Immature natural killer cell (primary cell): ENCODE data around the gene HHATL. TPM values are rescaled to one million over a fixed set of nuclear protein-coding genes. Genes with fewer than 3 reads are reported as not detected.

Source experiments
- DNase-seq, 3 donors: peaks; one replicate each; pipeline ENCODE4 v3.0.0; 2022; ENCODE audit warnings: mixed read lengths in 1 of 3
- H3K27ac Mint-ChIP-seq, 6 donors: one replicate each; pipeline ENCODE4 v1.8.0; 2020; ENCODE audit warnings: mixed read lengths in 6 of 6, mild to moderate bottlenecking in 5 of 6, inconsistent platforms in 4 of 6, moderate library complexity in 3 of 6
- H3K27me3 Mint-ChIP-seq, 3 donors: one replicate each; pipeline ENCODE4 v1.8.0; 2020 to 2021; ENCODE audit warnings: low read depth in 3 of 3, mild to moderate bottlenecking in 3 of 3, mixed read lengths in 3 of 3, moderate library complexity in 3 of 3, inconsistent platforms in 1 of 3
- H3K36me3 Mint-ChIP-seq, 3 donors: one replicate each; pipeline ENCODE4 v1.8.0; 2020; ENCODE audit warnings: mixed read lengths in 3 of 3, inconsistent platforms in 2 of 3, mild to moderate bottlenecking in 2 of 3
- H3K4me1 Mint-ChIP-seq, 2 donors: one replicate each; pipeline ENCODE4 v1.8.0; 2020; ENCODE audit warnings: inconsistent platforms in 2 of 2, mild to moderate bottlenecking in 2 of 2, mixed read lengths in 2 of 2, moderate library complexity in 1 of 2
- H3K4me3 Mint-ChIP-seq, 5 donors: one replicate each; pipeline ENCODE4 v1.8.0; 2020; ENCODE audit warnings: mild to moderate bottlenecking in 5 of 5, mixed read lengths in 5 of 5, inconsistent platforms in 3 of 5, moderate library complexity in 3 of 5
- H3K9me3 Mint-ChIP-seq, 6 donors: one replicate each; pipeline ENCODE4 v1.8.0; 2020; ENCODE audit warnings: mild to moderate bottlenecking in 6 of 6, mixed read lengths in 6 of 6, inconsistent platforms in 4 of 6, moderate library complexity in 3 of 6
- polyA plus RNA-seq, 3 donors: library from polyadenylated mRNA; unstranded; fragments of 300-500 nt; fragmentation: Illumina TruSeq; gene quantifications; one replicate each; pipeline ENCODE4 v1.2.3, GENCODE V29; 2021

The HHATL gene
- polyA plus RNA-seq, 3 donors from 2014 or later = not detected

DNA sequence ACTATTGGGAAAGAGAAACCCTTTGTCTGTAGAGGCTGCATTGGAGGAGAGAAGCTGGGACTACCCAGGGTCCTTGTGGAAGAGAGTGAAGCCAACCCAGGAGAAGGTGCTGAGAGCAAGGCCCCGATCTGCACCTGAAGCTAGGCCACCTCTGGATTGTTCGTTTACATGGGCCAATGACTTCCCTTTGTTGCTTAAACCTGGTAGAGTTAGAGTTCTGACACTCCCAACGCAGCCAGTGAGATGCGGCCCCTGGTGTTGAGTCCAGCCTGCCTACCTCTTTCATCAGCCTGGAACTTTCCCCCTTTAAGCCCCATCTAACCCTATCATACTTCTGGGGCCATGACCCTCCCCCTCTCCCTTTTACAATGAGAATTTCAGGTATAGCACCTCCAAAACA lies 39.7 kb upstream of the HHATL start:
- Mint-ChIP-seq H3K36me3 (no peaks in the 10 kb centered on the region), H3K27me3 (peaks cover 0 to 4% (median 2%) of the 10 kb centered on the region in 3 donors), H3K4me1 (no peaks in the 10 kb centered on the region), H3K27ac (no peak overlapping the region), H3K4me3 (no peak overlapping the region), H3K9me3 (peaks cover 0 to 1% (median 0%) of the 10 kb centered on the region in 6 donors)
- no peak for DNase-seq

DNA sequence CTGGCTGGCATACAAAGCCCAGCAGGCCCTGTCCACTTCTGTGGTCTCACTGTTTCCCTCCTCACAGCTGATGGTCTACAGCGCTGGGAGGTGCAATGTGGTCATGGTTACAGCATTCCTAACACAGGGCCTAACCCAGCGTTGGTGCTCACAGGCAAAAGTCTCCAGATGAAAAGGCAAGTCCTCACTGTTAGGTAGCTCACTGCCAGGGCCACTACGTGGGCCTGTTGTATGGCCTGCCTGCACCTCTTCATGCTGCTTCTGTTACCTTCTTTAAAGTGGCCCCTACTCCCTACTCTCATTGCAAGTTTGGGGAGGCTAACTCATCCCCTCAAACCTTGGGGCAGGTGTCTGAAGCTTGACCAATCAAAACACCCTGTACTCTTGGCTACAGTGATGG lies 39.2 kb upstream of the HHATL start:
- DNase-seq = no peak
- H3K27me3 Mint-ChIP-seq = peaks cover 0 to 4% (median 2%) of the 10 kb centered on the region in 3 donors
- H3K27ac Mint-ChIP-seq = no peak overlapping the region
- H3K9me3 Mint-ChIP-seq = peaks cover 0 to 1% (median 0%) of the 10 kb centered on the region in 6 donors
- no peaks in the 10 kb centered on the region for H3K4me1 Mint-ChIP-seq
- no peak overlapping the region for H3K4me3 Mint-ChIP-seq
- no peaks in the 10 kb centered on the region for H3K36me3 Mint-ChIP-seq

DNA sequence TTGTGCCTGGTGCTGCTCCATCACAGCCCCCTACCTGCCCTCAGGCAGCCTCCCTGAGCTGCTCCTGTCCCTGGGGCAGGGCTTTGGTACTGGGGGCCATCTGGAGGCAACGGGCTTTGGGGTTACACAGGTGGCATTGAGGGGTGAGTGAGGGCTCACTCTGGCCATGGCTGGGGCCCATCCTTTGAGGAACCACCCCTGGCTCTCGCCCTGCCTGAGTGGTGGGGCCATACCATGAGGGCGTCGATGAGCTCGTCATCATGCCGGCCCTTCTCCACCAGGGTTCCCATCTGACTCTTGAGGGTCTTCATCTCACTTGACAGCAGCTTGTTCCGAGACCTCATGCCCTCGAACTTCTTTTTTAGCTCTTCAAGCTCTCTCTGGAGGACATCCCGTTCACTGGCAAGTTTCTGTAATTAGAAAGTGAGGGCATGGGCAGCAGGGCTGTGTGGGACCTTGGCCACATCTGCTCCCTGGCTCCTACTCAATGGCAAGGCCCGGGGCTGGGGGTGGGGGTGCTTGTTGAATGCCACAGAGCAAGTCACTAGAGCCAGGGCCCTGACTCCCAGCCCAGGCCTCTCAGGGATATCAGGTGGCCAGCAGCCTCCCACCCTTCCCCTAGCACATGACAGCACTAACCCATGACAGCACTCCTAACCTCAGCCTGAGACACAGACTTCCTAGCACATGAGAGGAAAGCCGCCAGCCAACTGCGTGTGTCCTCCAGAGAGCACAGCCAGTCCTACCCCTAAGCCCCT lies 37.0 kb upstream of the HHATL start:
- Mint-ChIP-seq H3K4me3 (no peak overlapping the region), H3K27ac (no peak overlapping the region), H3K4me1 (no peaks in the 10 kb centered on the region), H3K9me3 (peaks cover 0 to 2% (median 0%) of the 10 kb centered on the region in 6 donors), H3K27me3 (peaks cover 0 to 4% (median 2%) of the 10 kb centered on the region in 3 donors), H3K36me3 (no peaks in the 10 kb centered on the region)
- no peak for DNase-seq

GRCh38 chr3:42736531-42736930 lies 33.9 kb upstream of the HHATL start:
- no peak overlapping the region for H3K27ac Mint-ChIP-seq
- no peaks in the 10 kb centered on the region for H3K4me1 Mint-ChIP-seq
- peaks cover 0 to 6% (median 2%) of the 10 kb centered on the region in 3 donors for H3K27me3 Mint-ChIP-seq
- no peak for DNase-seq
- no peaks in the 10 kb centered on the region for H3K36me3 Mint-ChIP-seq
- peaks cover 0 to 2% (median 0%) of the 10 kb centered on the region in 6 donors for H3K9me3 Mint-ChIP-seq
- H3K4me3 Mint-ChIP-seq = no peak overlapping the region

DNA sequence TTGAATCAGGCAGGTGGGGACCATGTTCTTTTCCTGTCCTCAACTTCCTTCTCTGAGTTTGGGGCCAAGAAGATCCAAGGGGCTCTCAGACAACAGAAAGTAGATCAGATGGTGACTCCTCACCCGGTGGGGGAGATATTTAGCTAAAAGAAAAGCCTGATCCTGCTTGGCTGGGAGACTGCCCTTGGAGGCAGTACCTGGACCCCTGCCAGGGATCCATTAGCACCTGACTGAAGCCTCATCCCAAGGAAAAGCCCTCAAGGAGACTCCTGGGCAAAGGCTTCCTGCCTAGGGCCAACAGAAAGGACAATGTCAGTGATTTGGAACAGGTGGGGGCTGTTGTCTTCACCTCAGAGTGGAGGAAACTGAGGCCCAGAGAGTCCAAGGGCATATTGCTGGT lies 33.5 kb upstream of the HHATL start:
- Mint-ChIP-seq H3K27ac (no peak overlapping the region), H3K4me1 (no peaks in the 10 kb centered on the region), H3K9me3 (peaks cover 0 to 2% (median 0%) of the 10 kb centered on the region in 6 donors), H3K4me3 (no peak overlapping the region), H3K36me3 (no peaks in the 10 kb centered on the region), H3K27me3 (peaks cover 0 to 4% (median 2%) of the 10 kb centered on the region in 3 donors)
- no peak for DNase-seq

GRCh38 chr3:42735615-42736014 lies 33.0 kb upstream of the HHATL start:
- DNase-seq = no peak
- Mint-ChIP-seq H3K9me3 (peaks cover 0 to 2% (median 0%) of the 10 kb centered on the region in 6 donors), H3K4me1 (no peaks in the 10 kb centered on the region), H3K27me3 (peaks cover 0 to 4% (median 2%) of the 10 kb centered on the region in 3 donors), H3K4me3 (no peak overlapping the region), H3K36me3 (no peaks in the 10 kb centered on the region), H3K27ac (no peak overlapping the region)

DNA sequence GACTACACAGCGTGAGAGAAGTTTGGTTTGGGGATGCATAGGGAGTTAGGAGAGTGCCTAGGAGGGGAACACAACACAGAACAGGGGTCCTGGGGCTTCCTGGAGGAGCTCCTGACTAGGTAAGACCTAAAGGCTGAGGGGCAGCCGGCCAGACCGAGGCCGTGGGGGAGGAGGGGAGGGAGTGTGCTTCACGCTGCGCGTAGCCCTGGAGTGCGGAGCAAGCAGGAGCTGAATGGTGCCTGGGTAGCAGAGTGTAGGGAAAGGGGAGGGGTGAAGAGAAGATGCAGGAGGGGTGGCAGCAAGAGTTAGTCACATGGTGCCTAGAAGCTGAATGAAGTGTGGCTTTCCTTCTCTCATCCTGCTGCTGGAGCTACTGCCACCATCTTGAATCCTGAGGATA lies 32.4 kb upstream of the HHATL start:
- no peak for DNase-seq
- Mint-ChIP-seq H3K9me3 (peaks cover 0 to 2% (median 0%) of the 10 kb centered on the region in 6 donors), H3K36me3 (no peaks in the 10 kb centered on the region), H3K4me3 (no peak overlapping the region), H3K4me1 (no peaks in the 10 kb centered on the region), H3K27me3 (peaks cover 0 to 4% (median 2%) of the 10 kb centered on the region in 3 donors), H3K27ac (peak overlapping the region in 1 of 6 donors; percentile 49)

GRCh38 chr3:42734263-42734860 lies 31.8 kb upstream of the HHATL start:
- Mint-ChIP-seq H3K4me3 (no peak overlapping the region), H3K27ac (no peak overlapping the region), H3K9me3 (peaks cover 0 to 2% (median 0%) of the 10 kb centered on the region in 6 donors), H3K36me3 (no peaks in the 10 kb centered on the region), H3K4me1 (no peaks in the 10 kb centered on the region), H3K27me3 (peaks cover 0 to 4% (median 4%) of the 10 kb centered on the region in 3 donors)
- DNase-seq = no peak

- no peak for DNase-seq
- no peak overlapping the region for H3K4me3 Mint-ChIP-seq
- H3K9me3 Mint-ChIP-seq = peaks cover 0 to 2% (median 0%) of the 10 kb centered on the region in 6 donors
- no peaks in the 10 kb centered on the region for H3K36me3 Mint-ChIP-seq
- peak overlapping the region in 1 of 6 donors; percentile 34 for H3K27ac Mint-ChIP-seq
- H3K27me3 Mint-ChIP-seq = peaks cover 0 to 7% (median 4%) of the 10 kb centered on the region in 3 donors
- H3K4me1 Mint-ChIP-seq = no peaks in the 10 kb centered on the region
Measured at GRCh38 chr3:42733501-42734262, 31.1 kb upstream of the HHATL start.

DNA sequence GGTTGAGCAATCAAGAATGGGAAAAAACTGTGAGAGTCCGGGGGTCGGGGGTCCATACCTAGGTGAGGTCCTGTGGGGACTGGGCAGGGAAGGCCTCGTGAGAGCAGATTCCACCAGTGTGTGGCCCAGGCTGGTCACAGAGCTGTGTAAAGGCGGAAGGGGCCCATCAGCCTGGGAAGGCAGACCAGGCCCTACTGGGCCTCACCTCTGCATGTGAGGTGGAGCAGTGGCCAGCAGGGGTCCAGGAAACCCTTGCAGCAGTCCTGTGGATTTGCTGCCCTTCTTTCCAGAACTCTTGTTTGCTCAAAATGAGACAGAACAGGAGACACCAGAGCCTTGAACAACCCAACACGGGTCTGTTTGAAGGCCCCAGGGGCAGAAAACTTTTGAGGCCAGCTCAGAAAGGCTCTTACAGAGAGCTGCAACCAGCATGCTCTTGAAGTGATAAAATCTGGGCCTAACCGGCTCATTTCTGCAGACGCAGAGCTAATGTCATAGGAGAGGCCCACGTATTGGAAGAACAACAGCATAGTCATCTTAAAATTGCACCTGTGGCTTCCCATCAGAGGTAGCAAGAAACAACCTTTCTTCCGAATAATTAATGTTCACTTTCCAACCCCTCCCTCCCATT lies 30.3 kb upstream of the HHATL start:
- Mint-ChIP-seq H3K27ac (no peak overlapping the region), H3K27me3 (peaks cover 0 to 7% (median 2%) of the 10 kb centered on the region in 3 donors), H3K4me3 (no peak overlapping the region), H3K36me3 (no peaks in the 10 kb centered on the region), H3K4me1 (no peaks in the 10 kb centered on the region), H3K9me3 (peaks cover 0 to 2% (median 0%) of the 10 kb centered on the region in 6 donors)
- DNase-seq = no peak

- Mint-ChIP-seq H3K27me3 (peaks cover 0 to 5% (median 2%) of the 10 kb centered on the region in 3 donors), H3K4me1 (no peaks in the 10 kb centered on the region), H3K36me3 (no peaks in the 10 kb centered on the region), H3K27ac (no peak overlapping the region), H3K9me3 (peaks cover 0 to 2% (median 0%) of the 10 kb centered on the region in 6 donors), H3K4me3 (no peak overlapping the region)
- DNase-seq = no peak
Measured at GRCh38 chr3:42732196-42732828, 29.7 kb upstream of the HHATL start.

GRCh38 chr3:42731476-42732195 lies 29.0 kb upstream of the HHATL start:
- peaks cover 0 to 2% (median 0%) of the 10 kb centered on the region in 6 donors for H3K9me3 Mint-ChIP-seq
- H3K36me3 Mint-ChIP-seq = no peaks in the 10 kb centered on the region
- no peak overlapping the region for H3K4me3 Mint-ChIP-seq
- H3K27me3 Mint-ChIP-seq = peaks cover 0 to 5% (median 2%) of the 10 kb centered on the region in 3 donors
- H3K27ac Mint-ChIP-seq = no peak overlapping the region
- H3K4me1 Mint-ChIP-seq = no peaks in the 10 kb centered on the region
- DNase-seq = no peak
